ENCODE data around the gene SETD1B. TPM values are rescaled to one million over a fixed set of nuclear protein-coding genes. Genes with fewer than 3 reads are reported as not detected.

SETD1B gene
- total RNA-seq, 1 experiment from 2014 or later: 23.8 TPM

GRCh38 chr12:121769831-121770301 lies 33.9 kb upstream of the SETD1B start:
- TF ChIP-seq EZH2 (IDR thresholded peaks at IDR 0.05; ENCODE audit: borderline replicate concordance, low read depth, low read length, poor library complexity, severe bottlenecking): no peak
- TF ChIP-seq CTCF (conservative IDR thresholded peaks at IDR 0.05; ENCODE audit: low read depth, low read length): no peak

GRCh38 chr12:121770388-121770787 lies 33.4 kb upstream of the SETD1B start:
- H3K27ac ChIP-seq (ENCODE audit: low read depth, low read length, poor library complexity, severe bottlenecking): no peak overlapping the region
- POLR2A ChIA-PET (ENCODE audit: low non-redundant PET): no interaction called here
- CTCF ChIA-PET: no interaction called here
- no peak overlapping the region for H3K4me3 ChIP-seq (ENCODE audit: low read depth, low read length, poor library complexity, severe bottlenecking)
- no peaks in the 10 kb centered on the region for H3K4me1 ChIP-seq (ENCODE audit: insufficient read depth, low read length, poor library complexity, severe bottlenecking)
- intact Hi-C loops (cut with micrococcal nuclease; ENCODE audit: unreplicated experiment): loop anchor here (10.0 kb wide), 1 partner anchor 216 kb away; no protein-coding TSS in a partner anchor
- no TSS peak for BruUV-seq (replicated peaks)
- TF ChIP-seq EZH2 (IDR thresholded peaks at IDR 0.05; ENCODE audit: borderline replicate concordance, low read depth, low read length, poor library complexity, severe bottlenecking) (no peak), CTCF (conservative IDR thresholded peaks at IDR 0.05; ENCODE audit: low read depth, low read length) (no peak)
- H3K27me3 ChIP-seq (replicated peaks; ENCODE audit: insufficient read depth, low read depth, low read length, poor library complexity): no peaks in the 10 kb centered on the region
- H3K36me3 ChIP-seq (ENCODE audit: insufficient read depth, low read length, poor library complexity, severe bottlenecking): no peaks in the 10 kb centered on the region
- no peaks in the 10 kb centered on the region for H3K9me3 ChIP-seq (ENCODE audit: low read depth, low read length, poor library complexity, severe bottlenecking)
- DNase-seq (ENCODE audit: low spot score): no peak

More at GRCh38 chr12:121769831-121770301, 33.9 kb upstream of the SETD1B start:
- Histone ChIP-seq H3K9me3 (ENCODE audit: low read depth, low read length, poor library complexity, severe bottlenecking) (no peaks in the 10 kb centered on the region), H3K4me1 (ENCODE audit: insufficient read depth, low read length, poor library complexity, severe bottlenecking) (no peaks in the 10 kb centered on the region), H3K36me3 (ENCODE audit: insufficient read depth, low read length, poor library complexity, severe bottlenecking) (no peaks in the 10 kb centered on the region), H3K27ac (ENCODE audit: low read depth, low read length, poor library complexity, severe bottlenecking) (no peak overlapping the region), H3K4me3 (ENCODE audit: low read depth, low read length, poor library complexity, severe bottlenecking) (no peak overlapping the region), H3K27me3 (replicated peaks; ENCODE audit: insufficient read depth, low read depth, low read length, poor library complexity) (no peaks in the 10 kb centered on the region)
- no peak for DNase-seq (ENCODE audit: low spot score)
- CTCF ChIA-PET: no interaction called here
- POLR2A ChIA-PET (ENCODE audit: low non-redundant PET): no interaction called here
- intact Hi-C loops (cut with micrococcal nuclease; ENCODE audit: unreplicated experiment): loop anchor here (10.0 kb wide), 1 partner anchor 215 kb away; no protein-coding TSS in a partner anchor
- no TSS peak for BruUV-seq (replicated peaks)

- ChIA-PET POLR2A (ENCODE audit: low non-redundant PET) (no interaction called here), CTCF (no interaction called here)
- no peak for DNase-seq (ENCODE audit: low spot score)
- no peak overlapping the region for H3K27ac ChIP-seq (ENCODE audit: low read depth, low read length, poor library complexity, severe bottlenecking)
- TF ChIP-seq CTCF (conservative IDR thresholded peaks at IDR 0.05; ENCODE audit: low read depth, low read length): no peak
- TF ChIP-seq EZH2 (IDR thresholded peaks at IDR 0.05; ENCODE audit: borderline replicate concordance, low read depth, low read length, poor library complexity, severe bottlenecking): no peak
- no peaks in the 10 kb centered on the region for H3K9me3 ChIP-seq (ENCODE audit: low read depth, low read length, poor library complexity, severe bottlenecking)
- no peaks in the 10 kb centered on the region for H3K27me3 ChIP-seq (replicated peaks; ENCODE audit: insufficient read depth, low read depth, low read length, poor library complexity)
- no TSS peak for BruUV-seq (replicated peaks)
- intact Hi-C loops (cut with micrococcal nuclease; ENCODE audit: unreplicated experiment): loop anchor here (10.0 kb wide), 1 partner anchor 216 kb away; no protein-coding TSS in a partner anchor
- H3K36me3 ChIP-seq (ENCODE audit: insufficient read depth, low read length, poor library complexity, severe bottlenecking): no peaks in the 10 kb centered on the region
- no peak overlapping the region for H3K4me3 ChIP-seq (ENCODE audit: low read depth, low read length, poor library complexity, severe bottlenecking)
- H3K4me1 ChIP-seq (ENCODE audit: insufficient read depth, low read length, poor library complexity, severe bottlenecking): no peaks in the 10 kb centered on the region
These were observed 32.8 kb upstream of the SETD1B start for GRCh38 chr12:121770813-121771625.

Measured in A673 (cell line).